ENCODE measurements around the gene FAM89B.
"Not testable (repeated sequence)": the region's sequence is repeated elsewhere in the genome, so short reads cannot be mapped to it uniquely, and the experiment has no call there.

FAM89B gene

GRCh38 chr11:65558002-65558929 lies 14.1 kb upstream of the FAM89B start, which contains the start of gene LTBP3:
Gene LTBP3 (minus strand): TSS chr11:65558359. CDS start chr11:65557959, 400 bp downstream.
- no peak for DNase-seq

- no peak for DNase-seq
These were observed 13.3 kb upstream of the FAM89B start for GRCh38 chr11:65558930-65559509.

- DNase-seq = no peak
These were observed 12.8 kb upstream of the FAM89B start for GRCh38 chr11:65559535-65559934.

- DNase-seq = no peak
These were observed 12.3 kb upstream of the FAM89B start for GRCh38 chr11:65559951-65560537.

- DNase-seq = no peak
These were observed 11.6 kb upstream of the FAM89B start for GRCh38 chr11:65560555-65561418.

- no peak for DNase-seq
These were observed 10.3 kb upstream of the FAM89B start for GRCh38 chr11:65562020-65562419.

GRCh38 chr11:65562788-65563187 lies 9.6 kb upstream of the FAM89B start:
- no peak for DNase-seq

GRCh38 chr11:65563601-65564000 lies 8.7 kb upstream of the FAM89B start:
- no peak for DNase-seq

GRCh38 chr11:65564879-65565559 lies 7.3 kb upstream of the FAM89B start:
- not testable (repeated sequence) for DNase-seq

GRCh38 chr11:65565624-65566453 lies 6.5 kb upstream of the FAM89B start:
- DNase-seq = peak; percentile 75

GRCh38 chr11:65569164-65569972 lies 3.0 kb upstream of the FAM89B start:
- no peak for DNase-seq

GRCh38 chr11:65569973-65570918 lies 2.1 kb upstream of the FAM89B start, which contains the start of gene ZNRD2:
Gene ZNRD2 (plus strand): TSS chr11:65570477. CDS start chr11:65570492, 15 bp downstream.
- peak; percentile 99 for DNase-seq

- no peak for DNase-seq
These were observed 918 bp upstream of the FAM89B start for GRCh38 chr11:65571420-65571819.

GRCh38 chr11:65571940-65572339 lies 398 bp upstream of the FAM89B start:
- DNase-seq = no peak

GRCh38 chr11:65573391-65574079 lies 1.2 kb downstream of the FAM89B start:
- no peak for DNase-seq

- peak; percentile 95 for DNase-seq
These were observed 1.9 kb downstream of the FAM89B start for GRCh38 chr11:65574109-65574810.

- DNase-seq = no peak
These were observed 2.7 kb downstream of the FAM89B start for GRCh38 chr11:65574811-65575567.

All from CD4-positive, alpha-beta T cell treated with Interleukin-15 for 1 hour (primary cell).